SK-N-SH treated with all-trans-retinoic acid at 6 μM for 48 hours (cell line): ENCODE data around the gene CHST9.

Source experiments
- CREB5 ChIP-seq: fragments of 250-450 bp; sonication (Bioruptor Pico); IDR thresholded peaks from 2 replicates; pipeline ENCODE4 v1.5.1; 2020; ENCODE audit warnings: low read depth, mild to moderate bottlenecking, moderate library complexity
- CSRNP3 ChIP-seq: fragments of 250-450 bp; sonication (Bioruptor Pico); IDR thresholded peaks from 2 replicates; pipeline ENCODE4 v1.5.1; 2021; ENCODE audit warnings: mild to moderate bottlenecking, moderate library complexity
- ISL1 ChIP-seq: fragments of 250-450 bp; sonication (Bioruptor Pico); IDR thresholded peaks from 2 replicates; pipeline ENCODE4 v2.1.2; 2022; ENCODE audit warnings: mild to moderate bottlenecking, moderate library complexity
- PATZ1 ChIP-seq: fragments of 250-450 bp; sonication (Bioruptor Pico); IDR thresholded peaks from 2 replicates; pipeline ENCODE4 v1.8.0; 2020; ENCODE audit warnings: mild to moderate bottlenecking, moderate library complexity, borderline replicate concordance
- TOX ChIP-seq: fragments of 250-450 bp; sonication (Bioruptor Pico); IDR thresholded peaks from 2 replicates; pipeline ENCODE4 v1.8.0; 2021; ENCODE audit warnings: mild to moderate bottlenecking, moderate library complexity, borderline replicate concordance
- ZFP3 ChIP-seq: fragments of 250-450 bp; sonication (Bioruptor Pico); IDR thresholded peaks from 2 replicates; pipeline ENCODE4 v1.5.0; 2020; ENCODE audit warnings: mild to moderate bottlenecking, moderate library complexity
- ZNF70 ChIP-seq: fragments of 450-650 bp; formaldehyde crosslinking; IDR thresholded peaks from 2 replicates; pipeline ENCODE4 v1.5.0; 2020; ENCODE audit warnings: mild to moderate bottlenecking, moderate library complexity
- ZNF8 ChIP-seq: fragments of 450-650 bp; formaldehyde crosslinking; IDR thresholded peaks from 2 replicates; pipeline ENCODE4 v1.5.0; 2020; ENCODE audit warnings: mild to moderate bottlenecking, moderate library complexity

- TF ChIP-seq PATZ1 (no peak), CREB5 (CRISPR knock-in tag) (no peak), CSRNP3 (CRISPR knock-in tag) (no peak), TOX (CRISPR knock-in tag) (no peak), ZNF8 (no peak), ZFP3 (CRISPR knock-in tag) (no peak), ISL1 (CRISPR knock-in tag) (no peak), ZNF70 (CRISPR knock-in tag) (no peak)
Observed at GRCh38 chr18:26960911-26961310, 224.2 kb downstream of the CHST9 start.
